Erythroblast (primary cell): Measurements from ENCODE around the gene GUCY2D.

Experiments
- GATA1 ChIP-seq: IDR thresholded peaks from 2 replicates; pipeline ENCODE4 v1.6.1; 2011; ENCODE audit warnings: low read depth, mild to moderate bottlenecking, control low read depth, low read length, moderate library complexity
- POLR2A ChIP-seq: IDR thresholded peaks from 2 replicates; pipeline ENCODE4 v1.6.1; 2011; ENCODE audit warnings: mild to moderate bottlenecking, low read length

DNA sequence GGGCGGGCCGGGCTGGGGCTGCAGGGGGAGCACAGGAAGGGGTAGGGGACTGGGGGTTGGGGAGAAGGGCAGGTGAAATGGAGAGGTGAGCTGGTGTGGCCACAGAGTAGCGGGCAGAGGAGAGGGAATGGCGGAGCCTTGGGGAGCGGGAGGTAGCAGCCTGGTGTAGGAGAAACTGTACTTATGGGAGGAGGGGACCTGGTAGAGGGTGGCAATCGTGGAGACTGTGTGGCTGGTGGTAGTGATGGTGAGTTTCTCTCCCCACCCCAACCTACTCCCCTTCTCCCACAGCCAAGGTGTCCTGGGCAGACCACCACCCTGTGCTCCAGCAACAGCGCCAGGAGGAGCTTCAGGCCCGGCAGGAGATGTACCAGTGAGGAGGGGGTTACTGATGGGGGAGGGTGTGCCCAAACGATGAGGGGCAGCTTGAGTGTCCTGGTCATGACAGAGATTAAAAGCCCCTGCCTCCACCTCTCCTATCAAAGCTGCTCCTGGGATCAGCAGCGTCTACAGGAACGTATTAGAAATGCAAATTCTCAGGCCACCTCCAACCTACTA is 37.3 kb downstream of the GUCY2D start:
- no peak for TF ChIP-seq POLR2A
- no peak for TF ChIP-seq GATA1
